GM23338 (cell line): ENCODE measurements around the gene ELOVL4. TPM values are rescaled to one million over a fixed set of nuclear protein-coding genes. Genes with fewer than 3 reads are reported as not detected.

Experiments used
- ATAC-seq: fragments of 200-7000 bp; cut with Tn5 transposase; 3 replicates; pipeline ENCODE4 v1.9.1; 2020
- DNase-seq: peaks from one replicate; pipeline ENCODE4 v3.0.0-alpha.2; 2015; ENCODE audit warnings: low spot score
- H2AFZ ChIP-seq: fragments of 200-600 bp; sonication (generic); 2 replicates; pipeline ENCODE4 v1.8.0; 2016; ENCODE audit warnings: antibody characterized with exemption, mild to moderate bottlenecking, moderate library complexity
- H3F3A ChIP-seq: fragments of 200-600 bp; sonication (generic); replicated peaks from 2 replicates; pipeline ENCODE4 v1.8.0; 2017; ENCODE audit warnings: antibody characterized with exemption, mixed run types, low read depth
- H3K27ac ChIP-seq: fragments of 200-600 bp; sonication (generic); 2 replicates; pipeline ENCODE4 v1.6.1; 2016; ENCODE audit warnings: low read depth
- H3K27me3 ChIP-seq: fragments of 200-600 bp; sonication (generic); 2 replicates; pipeline ENCODE4 v1.8.0; 2016; ENCODE audit warnings: mild to moderate bottlenecking, mixed run types, moderate library complexity; ENCODE audit not compliant: insufficient read depth
- H3K36me3 ChIP-seq: fragments of 200-600 bp; sonication (generic); 2 replicates; pipeline ENCODE4 v1.8.0; 2016; ENCODE audit warnings: mild to moderate bottlenecking; ENCODE audit not compliant: insufficient read depth
- H3K4me1 ChIP-seq: fragments of 200-600 bp; sonication (generic); 2 replicates; pipeline ENCODE4 v1.8.0; 2016; ENCODE audit warnings: mild to moderate bottlenecking, moderate library complexity; ENCODE audit not compliant: insufficient read depth
- H3K4me2 ChIP-seq: fragments of 200-600 bp; sonication (generic); 2 replicates; pipeline ENCODE4 v1.7.1; 2017; ENCODE audit warnings: mixed run types
- H3K4me3 ChIP-seq: fragments of 200-600 bp; sonication (generic); 2 replicates; pipeline ENCODE4 v1.6.1; 2016; ENCODE audit warnings: mixed run types
- H3K79me2 ChIP-seq: fragments of 200-600 bp; sonication (generic); replicated peaks from 2 replicates; pipeline ENCODE4 v1.8.0; 2017; ENCODE audit warnings: mild to moderate bottlenecking; ENCODE audit not compliant: insufficient read depth
- H3K9me2 ChIP-seq: fragments of 200-600 bp; sonication (generic); 2 replicates; pipeline ENCODE4 v1.8.0; 2017; ENCODE audit not compliant: insufficient read depth
- H4K20me1 ChIP-seq: fragments of 200-600 bp; sonication (generic); replicated peaks from 2 replicates; pipeline ENCODE4 v1.8.0; 2017; ENCODE audit warnings: mild to moderate bottlenecking; ENCODE audit not compliant: insufficient read depth
- H3K27ac Mint-ChIP-seq: 2 replicates; pipeline ENCODE4 v1.8.0; 2020; ENCODE audit warnings: inconsistent platforms, mild to moderate bottlenecking, moderate library complexity, mixed read lengths
- H3K27me3 Mint-ChIP-seq: 3 replicates; pipeline ENCODE4 v1.8.0; 2022; ENCODE audit warnings: low read depth, mild to moderate bottlenecking, moderate library complexity, mixed read lengths, inconsistent platforms; ENCODE audit not compliant: insufficient read depth, poor library complexity
- H3K36me3 Mint-ChIP-seq: 3 replicates; pipeline ENCODE4 v1.8.0; 2021; ENCODE audit warnings: low read depth, mild to moderate bottlenecking, inconsistent platforms, moderate library complexity, mixed read lengths
- H3K4me1 Mint-ChIP-seq: 3 replicates; pipeline ENCODE4 v1.8.0; 2020; ENCODE audit warnings: mild to moderate bottlenecking, inconsistent platforms, mixed read lengths
- H3K4me3 Mint-ChIP-seq: 3 replicates; pipeline ENCODE4 v1.8.0; 2021; ENCODE audit warnings: moderate library complexity, mild to moderate bottlenecking, inconsistent platforms, mixed read lengths
- H3K9me3 Mint-ChIP-seq: 3 replicates; pipeline ENCODE4 v1.8.0; 2020; ENCODE audit warnings: moderate library complexity, mild to moderate bottlenecking, inconsistent platforms, mixed read lengths
- CREB1 ChIP-seq: fragments of 250-450 bp; sonication (Bioruptor Pico); IDR thresholded peaks from 2 replicates; pipeline ENCODE4 v1.5.0; 2020; ENCODE audit warnings: low read depth, mild to moderate bottlenecking, moderate library complexity
- EZH2 ChIP-seq: fragments of 200-600 bp; sonication (generic); IDR thresholded peaks from one replicate; pipeline ENCODE4 v1.8.0; 2017; ENCODE audit warnings: antibody characterized with exemption, mild to moderate bottlenecking, low read depth; ENCODE audit not compliant: unreplicated experiment
- JUNB ChIP-seq: IDR thresholded peaks from one replicate; pipeline ENCODE4 v1.6.1; 2016; ENCODE audit warnings: antibody characterized with exemption; ENCODE audit not compliant: unreplicated experiment
- NANOG ChIP-seq: IDR thresholded peaks from 2 replicates; pipeline ENCODE4 v1.6.1; 2016; ENCODE audit warnings: antibody characterized with exemption, borderline replicate concordance
- ZNF114 ChIP-seq: fragments of 250-450 bp; sonication (Bioruptor Pico); IDR thresholded peaks from 2 replicates; pipeline ENCODE4 v1.5.0; 2020; ENCODE audit warnings: mild to moderate bottlenecking, moderate library complexity
- polyA plus RNA-seq: library from polyadenylated mRNA; unstranded; fragments of >200 nt; fragmentation: Nextera tagmentation; extraction: Ambion mirVana; gene quantifications from 2 replicates; pipeline ENCODE4 v1.2.1, GENCODE V29; 2016
- total RNA-seq: library from RNA; depleted of rRNA; stranded (reverse); fragments of >200 nt; shearing (Covaris generic); gene quantifications from 2 replicates; pipeline ENCODE4 v1.2.3, GENCODE V29; 2014
- TF ChIP-seq, protein P1 (sequence below): IDR thresholded peaks from one replicate; pipeline ENCODE4 v1.6.1; 2018; ENCODE audit warnings: antibody characterized with exemption; ENCODE audit not compliant: unreplicated experiment
- TF ChIP-seq, protein P2 (sequence below): fragments of 250-450 bp; sonication (Bioruptor Pico); IDR thresholded peaks from 2 replicates; pipeline ENCODE4 v1.5.0; 2020; ENCODE audit warnings: mild to moderate bottlenecking, moderate library complexity
- TF ChIP-seq, protein P3 (sequence below): IDR thresholded peaks from 2 replicates; pipeline ENCODE4 v1.6.1; 2016; ENCODE audit warnings: antibody characterized with exemption

Gene ELOVL4
- total and polyA plus RNA-seq, 2 experiments from 2014 or later = 13.3 to 16.8 TPM

DNA sequence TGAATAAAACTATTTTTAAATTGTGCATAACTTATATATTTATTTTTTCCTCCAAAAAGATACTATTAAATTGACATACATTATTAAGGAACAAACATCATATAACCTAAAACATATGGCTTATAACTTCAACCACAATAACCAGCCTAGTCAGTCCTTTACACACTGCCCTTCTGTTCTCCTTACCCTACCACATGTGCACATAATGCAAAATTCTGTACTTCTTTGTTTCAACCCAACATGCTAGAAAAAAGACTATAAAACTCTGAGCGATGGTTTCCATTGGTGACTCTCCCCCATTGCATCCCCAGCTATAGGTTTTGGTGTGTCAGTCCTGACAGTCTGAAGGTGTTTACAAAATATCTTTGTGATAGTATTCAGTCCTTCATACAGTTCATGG, 42.3 kb upstream of the ELOVL4 start:
- H3K4me3 Mint-ChIP-seq = no peak overlapping the region
- H4K20me1 ChIP-seq = no peaks in the 10 kb centered on the region
- no peaks in the 10 kb centered on the region for H3K36me3 ChIP-seq
- peak overlapping the region; percentile 18; the same call in 1 of the 2 replicates for H2AFZ ChIP-seq
- H3K79me2 ChIP-seq = no peaks in the 10 kb centered on the region
- H3K27me3 ChIP-seq = no peaks in the 10 kb centered on the region
- H3K9me2 ChIP-seq = no peaks in the 10 kb centered on the region
- peaks cover 20% of the 10 kb centered on the region for H3K4me1 Mint-ChIP-seq
- no peak overlapping the region for H3K4me2 ChIP-seq
- peaks cover 5% of the 10 kb centered on the region; the same call in 1 of the 2 replicates for H3F3A ChIP-seq
- ATAC-seq = no peak
- no peak overlapping the region for H3K4me3 ChIP-seq
- H3K27me3 Mint-ChIP-seq = peaks cover 5% of the 10 kb centered on the region
- H3K27ac Mint-ChIP-seq = no peak overlapping the region
- H3K36me3 Mint-ChIP-seq = peaks cover 8% of the 10 kb centered on the region; the same call in 2 of the 3 replicates
- DNase-seq = no peak
- TF ChIP-seq, protein P1, sequence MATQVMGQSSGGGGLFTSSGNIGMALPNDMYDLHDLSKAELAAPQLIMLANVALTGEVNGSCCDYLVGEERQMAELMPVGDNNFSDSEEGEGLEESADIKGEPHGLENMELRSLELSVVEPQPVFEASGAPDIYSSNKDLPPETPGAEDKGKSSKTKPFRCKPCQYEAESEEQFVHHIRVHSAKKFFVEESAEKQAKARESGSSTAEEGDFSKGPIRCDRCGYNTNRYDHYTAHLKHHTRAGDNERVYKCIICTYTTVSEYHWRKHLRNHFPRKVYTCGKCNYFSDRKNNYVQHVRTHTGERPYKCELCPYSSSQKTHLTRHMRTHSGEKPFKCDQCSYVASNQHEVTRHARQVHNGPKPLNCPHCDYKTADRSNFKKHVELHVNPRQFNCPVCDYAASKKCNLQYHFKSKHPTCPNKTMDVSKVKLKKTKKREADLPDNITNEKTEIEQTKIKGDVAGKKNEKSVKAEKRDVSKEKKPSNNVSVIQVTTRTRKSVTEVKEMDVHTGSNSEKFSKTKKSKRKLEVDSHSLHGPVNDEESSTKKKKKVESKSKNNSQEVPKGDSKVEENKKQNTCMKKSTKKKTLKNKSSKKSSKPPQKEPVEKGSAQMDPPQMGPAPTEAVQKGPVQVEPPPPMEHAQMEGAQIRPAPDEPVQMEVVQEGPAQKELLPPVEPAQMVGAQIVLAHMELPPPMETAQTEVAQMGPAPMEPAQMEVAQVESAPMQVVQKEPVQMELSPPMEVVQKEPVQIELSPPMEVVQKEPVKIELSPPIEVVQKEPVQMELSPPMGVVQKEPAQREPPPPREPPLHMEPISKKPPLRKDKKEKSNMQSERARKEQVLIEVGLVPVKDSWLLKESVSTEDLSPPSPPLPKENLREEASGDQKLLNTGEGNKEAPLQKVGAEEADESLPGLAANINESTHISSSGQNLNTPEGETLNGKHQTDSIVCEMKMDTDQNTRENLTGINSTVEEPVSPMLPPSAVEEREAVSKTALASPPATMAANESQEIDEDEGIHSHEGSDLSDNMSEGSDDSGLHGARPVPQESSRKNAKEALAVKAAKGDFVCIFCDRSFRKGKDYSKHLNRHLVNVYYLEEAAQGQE = no peak
- TF ChIP-seq, protein P2, sequence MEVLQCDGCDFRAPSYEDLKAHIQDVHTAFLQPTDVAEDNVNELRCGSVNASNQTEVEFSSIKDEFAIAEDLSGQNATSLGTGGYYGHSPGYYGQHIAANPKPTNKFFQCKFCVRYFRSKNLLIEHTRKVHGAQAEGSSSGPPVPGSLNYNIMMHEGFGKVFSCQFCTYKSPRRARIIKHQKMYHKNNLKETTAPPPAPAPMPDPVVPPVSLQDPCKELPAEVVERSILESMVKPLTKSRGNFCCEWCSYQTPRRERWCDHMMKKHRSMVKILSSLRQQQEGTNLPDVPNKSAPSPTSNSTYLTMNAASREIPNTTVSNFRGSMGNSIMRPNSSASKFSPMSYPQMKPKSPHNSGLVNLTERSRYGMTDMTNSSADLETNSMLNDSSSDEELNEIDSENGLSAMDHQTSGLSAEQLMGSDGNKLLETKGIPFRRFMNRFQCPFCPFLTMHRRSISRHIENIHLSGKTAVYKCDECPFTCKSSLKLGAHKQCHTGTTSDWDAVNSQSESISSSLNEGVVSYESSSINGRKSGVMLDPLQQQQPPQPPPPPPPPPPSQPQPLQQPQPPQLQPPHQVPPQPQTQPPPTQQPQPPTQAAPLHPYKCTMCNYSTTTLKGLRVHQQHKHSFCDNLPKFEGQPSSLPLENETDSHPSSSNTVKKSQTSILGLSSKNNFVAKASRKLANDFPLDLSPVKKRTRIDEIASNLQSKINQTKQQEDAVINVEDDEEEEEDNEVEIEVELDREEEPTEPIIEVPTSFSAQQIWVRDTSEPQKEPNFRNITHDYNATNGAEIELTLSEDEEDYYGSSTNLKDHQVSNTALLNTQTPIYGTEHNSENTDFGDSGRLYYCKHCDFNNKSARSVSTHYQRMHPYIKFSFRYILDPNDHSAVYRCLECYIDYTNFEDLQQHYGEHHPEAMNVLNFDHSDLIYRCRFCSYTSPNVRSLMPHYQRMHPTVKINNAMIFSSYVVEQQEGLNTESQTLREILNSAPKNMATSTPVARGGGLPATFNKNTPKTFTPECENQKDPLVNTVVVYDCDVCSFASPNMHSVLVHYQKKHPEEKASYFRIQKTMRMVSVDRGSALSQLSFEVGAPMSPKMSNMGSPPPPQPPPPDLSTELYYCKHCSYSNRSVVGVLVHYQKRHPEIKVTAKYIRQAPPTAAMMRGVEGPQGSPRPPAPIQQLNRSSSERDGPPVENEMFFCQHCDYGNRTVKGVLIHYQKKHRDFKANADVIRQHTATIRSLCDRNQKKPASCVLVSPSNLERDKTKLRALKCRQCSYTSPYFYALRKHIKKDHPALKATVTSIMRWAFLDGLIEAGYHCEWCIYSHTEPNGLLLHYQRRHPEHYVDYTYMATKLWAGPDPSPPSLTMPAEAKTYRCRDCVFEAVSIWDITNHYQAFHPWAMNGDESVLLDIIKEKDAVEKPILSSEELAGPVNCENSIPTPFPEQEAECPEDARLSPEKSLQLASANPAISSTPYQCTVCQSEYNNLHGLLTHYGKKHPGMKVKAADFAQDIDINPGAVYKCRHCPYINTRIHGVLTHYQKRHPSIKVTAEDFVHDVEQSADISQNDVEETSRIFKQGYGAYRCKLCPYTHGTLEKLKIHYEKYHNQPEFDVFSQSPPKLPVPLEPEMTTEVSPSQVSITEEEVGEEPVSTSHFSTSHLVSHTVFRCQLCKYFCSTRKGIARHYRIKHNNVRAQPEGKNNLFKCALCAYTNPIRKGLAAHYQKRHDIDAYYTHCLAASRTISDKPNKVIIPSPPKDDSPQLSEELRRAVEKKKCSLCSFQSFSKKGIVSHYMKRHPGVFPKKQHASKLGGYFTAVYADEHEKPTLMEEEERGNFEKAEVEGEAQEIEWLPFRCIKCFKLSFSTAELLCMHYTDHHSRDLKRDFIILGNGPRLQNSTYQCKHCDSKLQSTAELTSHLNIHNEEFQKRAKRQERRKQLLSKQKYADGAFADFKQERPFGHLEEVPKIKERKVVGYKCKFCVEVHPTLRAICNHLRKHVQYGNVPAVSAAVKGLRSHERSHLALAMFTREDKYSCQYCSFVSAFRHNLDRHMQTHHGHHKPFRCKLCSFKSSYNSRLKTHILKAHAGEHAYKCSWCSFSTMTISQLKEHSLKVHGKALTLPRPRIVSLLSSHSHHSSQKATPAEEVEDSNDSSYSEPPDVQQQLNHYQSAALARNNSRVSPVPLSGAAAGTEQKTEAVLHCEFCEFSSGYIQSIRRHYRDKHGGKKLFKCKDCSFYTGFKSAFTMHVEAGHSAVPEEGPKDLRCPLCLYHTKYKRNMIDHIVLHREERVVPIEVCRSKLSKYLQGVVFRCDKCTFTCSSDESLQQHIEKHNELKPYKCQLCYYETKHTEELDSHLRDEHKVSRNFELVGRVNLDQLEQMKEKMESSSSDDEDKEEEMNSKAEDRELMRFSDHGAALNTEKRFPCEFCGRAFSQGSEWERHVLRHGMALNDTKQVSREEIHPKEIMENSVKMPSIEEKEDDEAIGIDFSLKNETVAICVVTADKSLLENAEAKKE (CRISPR knock-in tag) = no peak
- no peak for TF ChIP-seq ZNF114 (CRISPR knock-in tag)
- TF ChIP-seq, protein P3, sequence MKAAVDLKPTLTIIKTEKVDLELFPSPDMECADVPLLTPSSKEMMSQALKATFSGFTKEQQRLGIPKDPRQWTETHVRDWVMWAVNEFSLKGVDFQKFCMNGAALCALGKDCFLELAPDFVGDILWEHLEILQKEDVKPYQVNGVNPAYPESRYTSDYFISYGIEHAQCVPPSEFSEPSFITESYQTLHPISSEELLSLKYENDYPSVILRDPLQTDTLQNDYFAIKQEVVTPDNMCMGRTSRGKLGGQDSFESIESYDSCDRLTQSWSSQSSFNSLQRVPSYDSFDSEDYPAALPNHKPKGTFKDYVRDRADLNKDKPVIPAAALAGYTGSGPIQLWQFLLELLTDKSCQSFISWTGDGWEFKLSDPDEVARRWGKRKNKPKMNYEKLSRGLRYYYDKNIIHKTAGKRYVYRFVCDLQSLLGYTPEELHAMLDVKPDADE = no peak
- no peak for TF ChIP-seq EZH2
- TF ChIP-seq CREB1 (CRISPR knock-in tag) = no peak
- TF ChIP-seq JUNB = no peak
- TF ChIP-seq NANOG = no peak
- H3K4me1 ChIP-seq = peaks cover 20% of the 10 kb centered on the region
- H3K9me3 Mint-ChIP-seq = peaks cover 10% of the 10 kb centered on the region
- H3K27ac ChIP-seq = no peak overlapping the region
